HEK293 (cell line): ENCODE data around the gene MACROD1.

Source experiments
- FEZF1 ChIP-seq: fragments of 450-650 bp; formaldehyde crosslinking; IDR thresholded peaks from 2 replicates; pipeline ENCODE4 v1.5.1; 2016; ENCODE audit warnings: missing biosample characterization, missing genetic modification characterization
- SP3 ChIP-seq: fragments of 450-650 bp; formaldehyde crosslinking; IDR thresholded peaks from 2 replicates; pipeline ENCODE4 v1.5.1; 2016; ENCODE audit warnings: missing biosample characterization, missing genetic modification characterization
- ZBTB21 ChIP-seq: fragments of 450-650 bp; formaldehyde crosslinking; IDR thresholded peaks from 2 replicates; pipeline ENCODE4 v1.5.1; 2017; ENCODE audit warnings: missing biosample characterization, missing genetic modification characterization
- ZBTB6 ChIP-seq: fragments of 450-650 bp; formaldehyde crosslinking; IDR thresholded peaks from 2 replicates; pipeline ENCODE4 v1.5.1; 2017; ENCODE audit warnings: missing biosample characterization, missing genetic modification characterization
- ZBTB8A ChIP-seq: fragments of 450-650 bp; formaldehyde crosslinking; IDR thresholded peaks from 2 replicates; pipeline ENCODE4 v1.5.1; 2016; ENCODE audit warnings: missing biosample characterization, missing genetic modification characterization
- ZFP3 ChIP-seq: fragments of 450-650 bp; formaldehyde crosslinking; IDR thresholded peaks from 2 replicates; pipeline ENCODE4 v1.5.1; 2016; ENCODE audit warnings: low read depth, missing biosample characterization, missing genetic modification characterization
- ZNF223 ChIP-seq: fragments of 450-650 bp; formaldehyde crosslinking; IDR thresholded peaks from 2 replicates; pipeline ENCODE4 v1.5.1; 2016; ENCODE audit warnings: missing biosample characterization, missing genetic modification characterization
- ZNF23 ChIP-seq: fragments of 450-650 bp; formaldehyde crosslinking; IDR thresholded peaks from 2 replicates; pipeline ENCODE4 v1.5.1; 2016; ENCODE audit warnings: missing biosample characterization, missing genetic modification characterization, borderline replicate concordance
- ZNF239 ChIP-seq: fragments of 450-650 bp; formaldehyde crosslinking; IDR thresholded peaks from 2 replicates; pipeline ENCODE4 v1.5.1; 2016; ENCODE audit warnings: missing biosample characterization, missing genetic modification characterization
- ZNF266 ChIP-seq: fragments of 450-650 bp; formaldehyde crosslinking; IDR thresholded peaks from 2 replicates; pipeline ENCODE4 v1.5.1; 2016; ENCODE audit warnings: missing biosample characterization, missing genetic modification characterization, low read depth
- ZNF350 ChIP-seq: fragments of 450-650 bp; formaldehyde crosslinking; IDR thresholded peaks from 2 replicates; pipeline ENCODE4 v1.5.0; 2017; ENCODE audit warnings: missing biosample characterization, mild to moderate bottlenecking, missing genetic modification characterization
- ZNF354C ChIP-seq: fragments of 450-650 bp; formaldehyde crosslinking; IDR thresholded peaks from 2 replicates; pipeline ENCODE4 v1.5.1; 2016; ENCODE audit warnings: missing biosample characterization, missing genetic modification characterization, low read depth, borderline replicate concordance
- ZNF416 ChIP-seq: fragments of 450-650 bp; formaldehyde crosslinking; IDR thresholded peaks from 2 replicates; pipeline ENCODE4 v1.5.1; 2016; ENCODE audit warnings: missing biosample characterization, missing genetic modification characterization
- ZNF426 ChIP-seq: fragments of 450-650 bp; formaldehyde crosslinking; IDR thresholded peaks from 2 replicates; pipeline ENCODE4 v1.5.1; 2017; ENCODE audit warnings: missing biosample characterization, missing genetic modification characterization, mild to moderate bottlenecking, inconsistent platforms, moderate library complexity
- ZNF449 ChIP-seq: fragments of 450-650 bp; formaldehyde crosslinking; IDR thresholded peaks from 2 replicates; pipeline ENCODE4 v1.5.1; 2017; ENCODE audit warnings: missing biosample characterization, mild to moderate bottlenecking, missing genetic modification characterization, moderate library complexity
- ZNF660 ChIP-seq: fragments of 450-650 bp; IDR thresholded peaks from 2 replicates; pipeline ENCODE4 v1.5.1; 2018; ENCODE audit warnings: missing biosample characterization, mild to moderate bottlenecking, missing genetic modification characterization
- ZNF670 ChIP-seq: fragments of 450-650 bp; formaldehyde crosslinking; IDR thresholded peaks from 2 replicates; pipeline ENCODE4 v1.5.1; 2016; ENCODE audit warnings: missing biosample characterization, missing genetic modification characterization, low read depth
- ZNF677 ChIP-seq: fragments of 450-650 bp; IDR thresholded peaks from 2 replicates; pipeline ENCODE4 v1.5.0; 2018; ENCODE audit warnings: missing biosample characterization, mild to moderate bottlenecking, missing genetic modification characterization, moderate library complexity
- ZNF830 ChIP-seq: fragments of 450-650 bp; IDR thresholded peaks from 2 replicates; pipeline ENCODE4 v1.5.0; 2018; ENCODE audit warnings: missing biosample characterization, missing genetic modification characterization, low read depth, mild to moderate bottlenecking, moderate library complexity
- ZSCAN5A ChIP-seq: fragments of 450-650 bp; formaldehyde crosslinking; IDR thresholded peaks from 2 replicates; pipeline ENCODE4 v1.5.1; 2016; ENCODE audit warnings: missing biosample characterization, missing genetic modification characterization
- TF ChIP-seq, protein P1 (sequence below): fragments of 450-650 bp; formaldehyde crosslinking; IDR thresholded peaks from 2 replicates; pipeline ENCODE4 v1.5.1; 2017; ENCODE audit warnings: missing biosample characterization, missing genetic modification characterization
- TF ChIP-seq, protein P2 (sequence below): fragments of 450-650 bp; formaldehyde crosslinking; IDR thresholded peaks from 2 replicates; pipeline ENCODE4 v1.5.1; 2016; ENCODE audit warnings: missing biosample characterization, missing genetic modification characterization
- TF ChIP-seq, protein P3 (sequence below): fragments of 450-650 bp; formaldehyde crosslinking; IDR thresholded peaks from 2 replicates; pipeline ENCODE4 v1.5.1; 2017; ENCODE audit warnings: missing biosample characterization, missing genetic modification characterization
- TF ChIP-seq, protein P4 (sequence below): IDR thresholded peaks from 2 replicates; pipeline ENCODE4 v1.6.1; 2011; ENCODE audit warnings: mild to moderate bottlenecking, low read depth, low read length, borderline replicate concordance
- TF ChIP-seq, protein P5 (sequence below): fragments of 450-650 bp; formaldehyde crosslinking; IDR thresholded peaks from 2 replicates; pipeline ENCODE4 v1.5.1; 2016; ENCODE audit warnings: missing biosample characterization, missing genetic modification characterization
- TF ChIP-seq, protein P6 (sequence below): fragments of 450-650 bp; formaldehyde crosslinking; IDR thresholded peaks from 2 replicates; pipeline ENCODE4 v1.5.1; 2016; ENCODE audit warnings: missing biosample characterization, missing genetic modification characterization

The MACROD1 gene

DNA sequence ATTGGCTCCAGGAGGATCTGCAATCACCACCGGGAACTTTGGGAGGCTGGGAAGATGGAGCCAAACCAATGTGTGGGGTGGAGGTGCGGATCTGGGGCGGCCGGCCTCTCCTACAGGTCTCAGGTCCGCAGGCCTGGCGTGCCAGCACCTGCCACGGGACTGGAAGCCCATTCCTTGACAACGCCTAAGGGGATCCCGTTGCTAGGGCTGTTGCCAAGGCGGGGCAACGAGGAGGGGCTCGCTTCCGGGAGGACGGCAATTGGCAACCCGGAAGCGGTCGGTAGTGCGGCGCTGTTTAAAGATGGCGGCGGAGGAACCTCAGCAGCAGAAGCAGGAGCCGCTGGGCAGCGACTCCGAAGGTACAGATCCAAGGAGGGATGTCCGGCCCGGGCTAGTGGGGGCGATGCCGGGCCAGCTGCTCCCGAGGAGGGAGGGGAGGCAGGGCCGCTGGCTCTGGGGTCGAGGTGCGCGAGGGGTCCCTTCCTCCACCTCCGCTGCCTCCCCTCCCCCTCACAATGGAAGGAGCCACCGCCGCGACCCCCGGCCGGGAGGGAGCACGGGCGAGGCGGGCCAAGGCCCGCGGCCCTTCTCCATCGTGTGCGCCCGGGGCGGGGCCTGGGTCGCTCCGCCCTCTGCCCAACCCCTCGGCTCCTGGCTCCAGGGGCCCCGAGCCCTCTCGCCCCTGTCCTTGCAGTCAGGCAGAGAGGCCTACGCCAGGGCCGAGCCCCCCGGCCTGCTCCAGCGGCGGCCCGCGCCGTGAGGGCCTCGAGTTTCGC is 179.6 kb downstream of the MACROD1 start, which contains the start of gene OTUB1 (continued):
- peak; percentile 25; the same call in 1 of the 2 replicates for TF ChIP-seq ZNF449 (tag by site-specific recombination)
- no peak for TF ChIP-seq ZFP3 (tag by site-specific recombination)
- TF ChIP-seq ZNF350 (tag by site-specific recombination): no peak
- TF ChIP-seq, protein P1, sequence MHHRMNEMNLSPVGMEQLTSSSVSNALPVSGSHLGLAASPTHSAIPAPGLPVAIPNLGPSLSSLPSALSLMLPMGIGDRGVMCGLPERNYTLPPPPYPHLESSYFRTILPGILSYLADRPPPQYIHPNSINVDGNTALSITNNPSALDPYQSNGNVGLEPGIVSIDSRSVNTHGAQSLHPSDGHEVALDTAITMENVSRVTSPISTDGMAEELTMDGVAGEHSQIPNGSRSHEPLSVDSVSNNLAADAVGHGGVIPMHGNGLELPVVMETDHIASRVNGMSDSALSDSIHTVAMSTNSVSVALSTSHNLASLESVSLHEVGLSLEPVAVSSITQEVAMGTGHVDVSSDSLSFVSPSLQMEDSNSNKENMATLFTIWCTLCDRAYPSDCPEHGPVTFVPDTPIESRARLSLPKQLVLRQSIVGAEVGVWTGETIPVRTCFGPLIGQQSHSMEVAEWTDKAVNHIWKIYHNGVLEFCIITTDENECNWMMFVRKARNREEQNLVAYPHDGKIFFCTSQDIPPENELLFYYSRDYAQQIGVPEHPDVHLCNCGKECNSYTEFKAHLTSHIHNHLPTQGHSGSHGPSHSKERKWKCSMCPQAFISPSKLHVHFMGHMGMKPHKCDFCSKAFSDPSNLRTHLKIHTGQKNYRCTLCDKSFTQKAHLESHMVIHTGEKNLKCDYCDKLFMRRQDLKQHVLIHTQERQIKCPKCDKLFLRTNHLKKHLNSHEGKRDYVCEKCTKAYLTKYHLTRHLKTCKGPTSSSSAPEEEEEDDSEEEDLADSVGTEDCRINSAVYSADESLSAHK: peak; percentile 23; the same call in 1 of the 2 replicates
- TF ChIP-seq ZNF223 (tag by site-specific recombination): no peak
- no peak for TF ChIP-seq ZNF354C (tag by site-specific recombination)
- TF ChIP-seq ZNF426 (tag by site-specific recombination): no peak
- TF ChIP-seq, protein P2, sequence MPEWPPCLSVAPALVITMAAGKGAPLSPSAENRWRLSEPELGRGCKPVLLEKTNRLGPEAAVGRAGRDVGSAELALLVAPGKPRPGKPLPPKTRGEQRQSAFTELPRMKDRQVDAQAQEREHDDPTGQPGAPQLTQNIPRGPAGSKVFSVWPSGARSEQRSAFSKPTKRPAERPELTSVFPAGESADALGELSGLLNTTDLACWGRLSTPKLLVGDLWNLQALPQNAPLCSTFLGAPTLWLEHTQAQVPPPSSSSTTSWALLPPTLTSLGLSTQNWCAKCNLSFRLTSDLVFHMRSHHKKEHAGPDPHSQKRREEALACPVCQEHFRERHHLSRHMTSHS (tag by site-specific recombination): no peak
- no peak for TF ChIP-seq ZBTB8A (tag by site-specific recombination)
- no peak for TF ChIP-seq ZNF830 (tag by site-specific recombination)
- peak; percentile 88 for TF ChIP-seq SP3 (tag by site-specific recombination)
- no peak for TF ChIP-seq ZNF670 (tag by site-specific recombination)
- TF ChIP-seq ZBTB21: no peak
- TF ChIP-seq ZBTB6: peak; percentile 75
- TF ChIP-seq, protein P3, sequence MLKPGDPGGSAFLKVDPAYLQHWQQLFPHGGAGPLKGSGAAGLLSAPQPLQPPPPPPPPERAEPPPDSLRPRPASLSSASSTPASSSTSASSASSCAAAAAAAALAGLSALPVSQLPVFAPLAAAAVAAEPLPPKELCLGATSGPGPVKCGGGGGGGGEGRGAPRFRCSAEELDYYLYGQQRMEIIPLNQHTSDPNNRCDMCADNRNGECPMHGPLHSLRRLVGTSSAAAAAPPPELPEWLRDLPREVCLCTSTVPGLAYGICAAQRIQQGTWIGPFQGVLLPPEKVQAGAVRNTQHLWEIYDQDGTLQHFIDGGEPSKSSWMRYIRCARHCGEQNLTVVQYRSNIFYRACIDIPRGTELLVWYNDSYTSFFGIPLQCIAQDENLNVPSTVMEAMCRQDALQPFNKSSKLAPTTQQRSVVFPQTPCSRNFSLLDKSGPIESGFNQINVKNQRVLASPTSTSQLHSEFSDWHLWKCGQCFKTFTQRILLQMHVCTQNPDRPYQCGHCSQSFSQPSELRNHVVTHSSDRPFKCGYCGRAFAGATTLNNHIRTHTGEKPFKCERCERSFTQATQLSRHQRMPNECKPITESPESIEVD (tag by site-specific recombination): no peak
- no peak for TF ChIP-seq ZNF266 (tag by site-specific recombination)
- TF ChIP-seq, protein P4, sequence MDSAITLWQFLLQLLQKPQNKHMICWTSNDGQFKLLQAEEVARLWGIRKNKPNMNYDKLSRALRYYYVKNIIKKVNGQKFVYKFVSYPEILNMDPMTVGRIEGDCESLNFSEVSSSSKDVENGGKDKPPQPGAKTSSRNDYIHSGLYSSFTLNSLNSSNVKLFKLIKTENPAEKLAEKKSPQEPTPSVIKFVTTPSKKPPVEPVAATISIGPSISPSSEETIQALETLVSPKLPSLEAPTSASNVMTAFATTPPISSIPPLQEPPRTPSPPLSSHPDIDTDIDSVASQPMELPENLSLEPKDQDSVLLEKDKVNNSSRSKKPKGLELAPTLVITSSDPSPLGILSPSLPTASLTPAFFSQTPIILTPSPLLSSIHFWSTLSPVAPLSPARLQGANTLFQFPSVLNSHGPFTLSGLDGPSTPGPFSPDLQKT: no peak
- TF ChIP-seq ZNF416: no peak
- TF ChIP-seq ZSCAN5A (tag by site-specific recombination): 0 out of 2 replicates have a peak, but pooled peaks have one; percentile 51
- TF ChIP-seq ZNF239 (tag by site-specific recombination): no peak
- no peak for TF ChIP-seq ZNF23
- TF ChIP-seq ZNF660 (tag by site-specific recombination): no peak
- no peak for TF ChIP-seq FEZF1 (tag by site-specific recombination)
- TF ChIP-seq, protein P5, sequence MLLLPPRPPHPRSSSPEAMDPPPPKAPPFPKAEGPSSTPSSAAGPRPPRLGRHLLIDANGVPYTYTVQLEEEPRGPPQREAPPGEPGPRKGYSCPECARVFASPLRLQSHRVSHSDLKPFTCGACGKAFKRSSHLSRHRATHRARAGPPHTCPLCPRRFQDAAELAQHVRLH: peak; percentile 36; the same call in 1 of the 2 replicates
- TF ChIP-seq ZNF677 (tag by site-specific recombination): no peak
- TF ChIP-seq, protein P6, sequence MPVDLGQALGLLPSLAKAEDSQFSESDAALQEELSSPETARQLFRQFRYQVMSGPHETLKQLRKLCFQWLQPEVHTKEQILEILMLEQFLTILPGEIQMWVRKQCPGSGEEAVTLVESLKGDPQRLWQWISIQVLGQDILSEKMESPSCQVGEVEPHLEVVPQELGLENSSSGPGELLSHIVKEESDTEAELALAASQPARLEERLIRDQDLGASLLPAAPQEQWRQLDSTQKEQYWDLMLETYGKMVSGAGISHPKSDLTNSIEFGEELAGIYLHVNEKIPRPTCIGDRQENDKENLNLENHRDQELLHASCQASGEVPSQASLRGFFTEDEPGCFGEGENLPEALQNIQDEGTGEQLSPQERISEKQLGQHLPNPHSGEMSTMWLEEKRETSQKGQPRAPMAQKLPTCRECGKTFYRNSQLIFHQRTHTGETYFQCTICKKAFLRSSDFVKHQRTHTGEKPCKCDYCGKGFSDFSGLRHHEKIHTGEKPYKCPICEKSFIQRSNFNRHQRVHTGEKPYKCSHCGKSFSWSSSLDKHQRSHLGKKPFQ (tag by site-specific recombination): no peak
